ENCODE measurements around the gene CCDC171. TPM values are rescaled to one million over a fixed set of nuclear protein-coding genes. Genes with fewer than 3 reads are reported as not detected.

CCDC171 gene
- total RNA-seq, 1 experiment from 2014 or later, result 2.6 TPM

- CTCF ChIA-PET, result no interaction called here
- Histone ChIP-seq H3K4me3 (replicated peaks in 1 of 2; ENCODE audit: low read depth in 1 of 2, low read length in 2 of 2) (no peak overlapping the region), H3K9ac (ENCODE audit: low read length) (no peak overlapping the region), H2AFZ (ENCODE audit: low read depth, low read length, poor library complexity, severe bottlenecking) (no peak overlapping the region), H3K4me1 (ENCODE audit: control insufficient read depth in 1 of 2, insufficient read depth in 2 of 2, low read length in 2 of 2) (no peaks in the 10 kb centered on the region), H3K27me3 (ENCODE audit: insufficient read depth, low read length) (no peaks in the 10 kb centered on the region), H3K4me2 (ENCODE audit: low read length) (no peak overlapping the region), H3K36me3 (ENCODE audit: control insufficient read depth in 1 of 2, insufficient read depth in 2 of 2, low read length in 2 of 2) (no peaks in the 10 kb centered on the region), H3K9me2 (ENCODE audit: insufficient read depth) (no peaks in the 10 kb centered on the region), H3K79me2 (ENCODE audit: insufficient read depth, low read length) (no peaks in the 10 kb centered on the region), H3K9me3 (ENCODE audit: control insufficient read depth in 1 of 2, insufficient read depth in 1 of 2, low read depth in 1 of 2, low read length in 2 of 2) (no peaks in the 10 kb centered on the region), H4K20me1 (ENCODE audit: insufficient read depth) (no peaks in the 10 kb centered on the region), H3K27ac (ENCODE audit: low read depth, low read length) (no peak overlapping the region)
- POLR2A ChIA-PET, result no interaction called here
- no TSS peak for BruUV-seq (replicated peaks)
- ATAC-seq (no peak), DNase-seq (ENCODE audit: low read depth, low spot score) (no peak)
- RAD21 ChIA-PET (ENCODE audit: low non-redundant PET in 1 of 2, low total read pairs in 2 of 2, uncharacterized antibody in 2 of 2, unreplicated experiment in 2 of 2), result no interaction called here
- intact Hi-C loops (cut with micrococcal nuclease), result no loop called here
- no peak for TF ChIP-seq JUND (IDR thresholded peaks at IDR 0.05)
- no peak for TF ChIP-seq EZH2phosphoT487 (IDR thresholded peaks at IDR 0.05; ENCODE audit: borderline replicate concordance)
- no peak for TF ChIP-seq CEBPB (IDR thresholded peaks at IDR 0.05; ENCODE audit: low read depth)
- no peak for TF ChIP-seq POLR2A (IDR thresholded peaks at IDR 0.05; ENCODE audit: borderline replicate concordance, extremely low read depth, insufficient read depth, insufficient read length)
- TF ChIP-seq FOSL1 (IDR thresholded peaks at IDR 0.05; ENCODE audit: low read depth), result no peak
- TF ChIP-seq MAX (IDR thresholded peaks at IDR 0.05), result no peak
- TF ChIP-seq CTCF (IDR thresholded peaks at IDR 0.05 in 2 of 3, conservative IDR thresholded peaks at IDR 0.05 in 1 of 3; ENCODE audit: borderline replicate concordance in 1 of 3, insufficient read depth in 1 of 3, low read depth in 2 of 3, low read length in 2 of 3), result no peak
- no peak for TF ChIP-seq SRF (IDR thresholded peaks at IDR 0.05; ENCODE audit: low read depth)
- no peak for TF ChIP-seq ELF1 (IDR thresholded peaks at IDR 0.05; ENCODE audit: borderline replicate concordance, low read depth)
- TF ChIP-seq REST (IDR thresholded peaks at IDR 0.05; ENCODE audit: low read depth), result no peak
- no peak for TF ChIP-seq SP1 (IDR thresholded peaks at IDR 0.05; ENCODE audit: low read depth)
- no peak for TF ChIP-seq YY1 (IDR thresholded peaks at IDR 0.05; ENCODE audit: extremely low read depth, insufficient replicate concordance, low read depth, low read length)
- no peak for TF ChIP-seq RAD21 (IDR thresholded peaks at IDR 0.05; ENCODE audit: low read depth)
- no peak for TF ChIP-seq ZFX (IDR thresholded peaks at IDR 0.05)
- no peak for TF ChIP-seq EZH2 (IDR thresholded peaks at IDR 0.05)
These were observed 176.7 kb downstream of the CCDC171 start for GRCh38 chr9:15729507-15729906.
